GM19395 (cell line): ENCODE results near the gene B9D1.

Experiments used
- ATAC-seq: cut with Tn5 transposase; IDR thresholded peaks from one replicate; pipeline ENCODE4 v1.9.1; 2021; ENCODE audit warnings: mild to moderate bottlenecking, moderate library complexity; ENCODE audit not compliant: unreplicated experiment

Gene B9D1

GRCh38 chr17:19321481-19322128 is 40.9 kb downstream of the B9D1 start:
- no peak for ATAC-seq

- ATAC-seq = no peak
Observed at GRCh38 chr17:19320876-19321275, 41.6 kb downstream of the B9D1 start.

GRCh38 chr17:19319771-19320505 is 42.6 kb downstream of the B9D1 start:
- ATAC-seq = no peak

- no peak for ATAC-seq
Observed at GRCh38 chr17:19318611-19319010, 43.9 kb downstream of the B9D1 start.

- peak; percentile 87 for ATAC-seq
Observed at GRCh38 chr17:19317359-19318095, 45.0 kb downstream of the B9D1 start.

- ATAC-seq = no peak
Observed at GRCh38 chr17:19316761-19317358, 45.7 kb downstream of the B9D1 start.

GRCh38 chr17:19315104-19315503 is 47.4 kb downstream of the B9D1 start:
- ATAC-seq = no peak

GRCh38 chr17:19313746-19314651 is 48.5 kb downstream of the B9D1 start:
- no peak for ATAC-seq

- no peak for ATAC-seq
Observed at GRCh38 chr17:19313066-19313745, 49.3 kb downstream of the B9D1 start.

- ATAC-seq = no peak
Observed at GRCh38 chr17:19312406-19312805, 50.1 kb downstream of the B9D1 start.

- ATAC-seq = no peak
Observed at GRCh38 chr17:19311421-19312215, 50.9 kb downstream of the B9D1 start.

- ATAC-seq = no peak
Observed at GRCh38 chr17:19311016-19311415, 51.5 kb downstream of the B9D1 start.

GRCh38 chr17:19310151-19310550 is 52.4 kb downstream of the B9D1 start:
- ATAC-seq = no peak

- ATAC-seq = no peak
Observed at GRCh38 chr17:19309701-19310100, 52.8 kb downstream of the B9D1 start.

- ATAC-seq = no peak
Observed at GRCh38 chr17:19308398-19308797, 54.1 kb downstream of the B9D1 start.

GRCh38 chr17:19307521-19307920 is 55.0 kb downstream of the B9D1 start:
- ATAC-seq = no peak

GRCh38 chr17:19306160-19307111 is 56.1 kb downstream of the B9D1 start:
- peak; percentile 89 for ATAC-seq

GRCh38 chr17:19305761-19306159 is 56.8 kb downstream of the B9D1 start:
- ATAC-seq = no peak
